Nephron (organoid): ENCODE results near the gene SYK.
A peak's percentile ranks its signal among the peaks of the same experiment; 100 is the strongest.

Experiments used
- H3K27ac Mint-ChIP-seq, 3 experiments: 2 replicates each; pipeline ENCODE4 v1.8.0; 2020; ENCODE audit warnings: mixed read lengths in 3 of 3, mild to moderate bottlenecking in 2 of 3, moderate library complexity in 1 of 3
- H3K27me3 Mint-ChIP-seq: 2 replicates; pipeline ENCODE4 v1.8.0; 2021; ENCODE audit warnings: low read depth, mild to moderate bottlenecking, moderate library complexity, mixed read lengths
- H3K36me3 Mint-ChIP-seq: 2 replicates; pipeline ENCODE4 v1.8.0; 2020; ENCODE audit warnings: low read depth, mixed read lengths
- H3K4me1 Mint-ChIP-seq: 2 replicates; pipeline ENCODE4 v1.8.0; 2020; ENCODE audit warnings: mixed read lengths
- H3K4me3 Mint-ChIP-seq, 3 experiments: 2 replicates each; pipeline ENCODE4 v1.8.0; 2020; ENCODE audit warnings: mild to moderate bottlenecking in 3 of 3, mixed read lengths in 3 of 3, moderate library complexity in 2 of 3
- H3K9me3 Mint-ChIP-seq: 2 replicates; pipeline ENCODE4 v1.8.0; 2020; ENCODE audit warnings: mixed read lengths
- TF ChIP-seq, protein P1 (sequence below), 3 experiments: fragments of 200-600 bp; sonication (generic); IDR thresholded peaks; one replicate each; pipeline ENCODE4 v1.5.0; 2021; ENCODE audit warnings: antibody characterized with exemption in 3 of 3; ENCODE audit not compliant: unreplicated experiment in 3 of 3

The SYK gene

DNA sequence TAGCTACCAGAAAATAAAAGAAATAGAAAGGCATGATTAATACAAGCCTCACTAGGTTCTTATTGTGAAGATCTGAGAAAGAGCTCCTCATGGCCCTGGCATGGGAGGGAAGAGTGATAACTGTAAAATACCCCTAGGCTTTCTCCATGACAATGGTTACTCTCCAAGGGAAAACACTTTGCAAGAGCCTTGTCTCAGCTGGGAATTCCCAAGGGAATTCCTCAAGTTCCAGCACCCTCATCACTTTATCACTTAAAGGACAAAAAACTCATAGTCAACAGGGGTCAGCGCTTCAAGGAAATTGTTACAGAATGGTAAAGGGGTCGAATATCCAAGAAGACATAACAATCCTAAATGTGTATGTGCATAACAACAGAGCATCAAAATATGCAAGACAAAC lies 21.2 kb downstream of the SYK start:
- Mint-ChIP-seq H3K36me3 (peaks cover 20% of the 10 kb centered on the region), H3K27me3 (no peaks in the 10 kb centered on the region), H3K9me3 (peaks cover 8% of the 10 kb centered on the region), H3K27ac (no peak overlapping the region), H3K4me3 (no peak overlapping the region), H3K4me1 (no peaks in the 10 kb centered on the region)
- TF ChIP-seq, protein P1, sequence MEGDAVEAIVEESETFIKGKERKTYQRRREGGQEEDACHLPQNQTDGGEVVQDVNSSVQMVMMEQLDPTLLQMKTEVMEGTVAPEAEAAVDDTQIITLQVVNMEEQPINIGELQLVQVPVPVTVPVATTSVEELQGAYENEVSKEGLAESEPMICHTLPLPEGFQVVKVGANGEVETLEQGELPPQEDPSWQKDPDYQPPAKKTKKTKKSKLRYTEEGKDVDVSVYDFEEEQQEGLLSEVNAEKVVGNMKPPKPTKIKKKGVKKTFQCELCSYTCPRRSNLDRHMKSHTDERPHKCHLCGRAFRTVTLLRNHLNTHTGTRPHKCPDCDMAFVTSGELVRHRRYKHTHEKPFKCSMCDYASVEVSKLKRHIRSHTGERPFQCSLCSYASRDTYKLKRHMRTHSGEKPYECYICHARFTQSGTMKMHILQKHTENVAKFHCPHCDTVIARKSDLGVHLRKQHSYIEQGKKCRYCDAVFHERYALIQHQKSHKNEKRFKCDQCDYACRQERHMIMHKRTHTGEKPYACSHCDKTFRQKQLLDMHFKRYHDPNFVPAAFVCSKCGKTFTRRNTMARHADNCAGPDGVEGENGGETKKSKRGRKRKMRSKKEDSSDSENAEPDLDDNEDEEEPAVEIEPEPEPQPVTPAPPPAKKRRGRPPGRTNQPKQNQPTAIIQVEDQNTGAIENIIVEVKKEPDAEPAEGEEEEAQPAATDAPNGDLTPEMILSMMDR (IDR thresholded peaks at IDR 0.05; ENCODE audit: unreplicated experiment in 3 of 3): no peak

GRCh38 chr9:90825586-90825985 lies 24.0 kb downstream of the SYK start:
- peaks cover 17% of the 10 kb centered on the region for H3K36me3 Mint-ChIP-seq
- no peak overlapping the region for H3K4me3 Mint-ChIP-seq
- H3K27ac Mint-ChIP-seq: no peak overlapping the region
- TF ChIP-seq, protein P1 (IDR thresholded peaks at IDR 0.05; ENCODE audit: unreplicated experiment in 3 of 3): no peak
- peaks cover 6% of the 10 kb centered on the region for H3K9me3 Mint-ChIP-seq
- H3K4me1 Mint-ChIP-seq: no peaks in the 10 kb centered on the region
- H3K27me3 Mint-ChIP-seq: no peaks in the 10 kb centered on the region

GRCh38 chr9:90826326-90827020 lies 24.9 kb downstream of the SYK start:
- H3K4me3 Mint-ChIP-seq: no peak overlapping the region
- H3K4me1 Mint-ChIP-seq: peaks cover 5% of the 10 kb centered on the region
- H3K36me3 Mint-ChIP-seq: peaks cover 13% of the 10 kb centered on the region
- TF ChIP-seq, protein P1 (IDR thresholded peaks at IDR 0.05; ENCODE audit: unreplicated experiment in 3 of 3): no peak
- peaks cover 6% of the 10 kb centered on the region for H3K9me3 Mint-ChIP-seq
- no peaks in the 10 kb centered on the region for H3K27me3 Mint-ChIP-seq
- no peak overlapping the region for H3K27ac Mint-ChIP-seq

DNA sequence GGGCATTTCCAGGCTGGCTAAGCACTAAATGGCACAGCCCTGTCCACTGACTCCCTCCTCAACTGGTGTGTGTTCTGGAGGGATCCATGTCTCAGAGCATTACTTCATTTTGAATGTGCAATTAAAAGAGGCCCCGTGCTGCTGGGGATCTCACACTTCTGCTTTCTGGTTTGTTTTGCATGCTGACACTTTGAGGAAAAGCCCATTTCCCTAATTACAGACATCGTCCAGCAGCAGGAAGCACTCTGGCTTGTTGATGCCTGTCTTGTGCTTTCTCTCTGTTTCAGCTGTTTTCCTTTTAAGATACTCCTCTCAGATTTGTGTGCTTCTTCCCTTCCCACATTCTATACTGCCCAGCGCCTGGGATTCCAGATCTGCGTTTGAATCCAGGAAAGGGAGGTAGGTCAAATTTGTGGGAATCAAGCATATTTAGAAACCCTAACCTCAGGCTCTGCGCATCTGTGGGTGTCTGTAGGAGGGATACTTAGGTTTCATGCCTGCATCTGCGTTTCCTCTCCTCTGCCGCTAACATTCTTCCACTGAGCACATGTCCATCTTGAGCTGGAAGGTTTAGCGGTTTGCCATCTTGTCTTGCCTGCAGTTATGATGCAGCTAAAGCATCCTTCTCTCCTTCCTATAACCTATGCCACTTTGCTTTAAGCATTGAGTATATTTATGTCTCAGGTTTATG lies 25.7 kb downstream of the SYK start:
- Mint-ChIP-seq H3K36me3 (peaks cover 10% of the 10 kb centered on the region), H3K27ac (no peak overlapping the region), H3K27me3 (no peaks in the 10 kb centered on the region), H3K4me1 (peaks cover 11% of the 10 kb centered on the region), H3K4me3 (no peak overlapping the region), H3K9me3 (peaks cover 6% of the 10 kb centered on the region)
- TF ChIP-seq, protein P1 (IDR thresholded peaks at IDR 0.05; ENCODE audit: unreplicated experiment in 3 of 3): no peak

DNA sequence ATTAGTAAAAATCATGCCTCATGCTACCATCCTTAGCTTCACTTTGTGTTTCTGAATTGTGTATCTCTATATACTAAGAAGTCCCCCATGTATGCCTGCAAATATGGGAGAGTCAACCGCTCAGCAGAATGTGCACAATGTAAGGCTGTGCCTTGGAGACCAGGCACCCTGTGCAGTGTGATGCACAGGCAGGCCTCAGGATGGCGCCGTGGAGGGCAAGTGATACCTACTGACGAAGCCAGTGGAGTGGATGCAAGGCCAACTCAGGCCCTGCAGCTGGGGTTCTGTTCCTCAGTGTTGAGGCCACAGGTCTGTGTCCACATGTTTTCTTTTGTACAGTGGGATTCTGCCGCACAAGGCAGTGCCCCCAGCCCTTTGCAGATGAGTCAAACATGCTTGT lies 28.4 kb downstream of the SYK start:
- H3K27me3 Mint-ChIP-seq: no peaks in the 10 kb centered on the region
- H3K27ac Mint-ChIP-seq: no peak overlapping the region
- H3K4me3 Mint-ChIP-seq: no peak overlapping the region
- no peaks in the 10 kb centered on the region for H3K9me3 Mint-ChIP-seq
- TF ChIP-seq, protein P1 (IDR thresholded peaks at IDR 0.05; ENCODE audit: unreplicated experiment in 3 of 3): no peak
- H3K36me3 Mint-ChIP-seq: peaks cover 3% of the 10 kb centered on the region
- H3K4me1 Mint-ChIP-seq: peaks cover 15% of the 10 kb centered on the region

GRCh38 chr9:90830977-90831376 lies 29.4 kb downstream of the SYK start:
- Mint-ChIP-seq H3K4me3 (no peak overlapping the region), H3K36me3 (peaks cover 3% of the 10 kb centered on the region), H3K9me3 (no peaks in the 10 kb centered on the region), H3K27ac (peak overlapping the region; percentile 66 to 82 (median 80)), H3K27me3 (no peaks in the 10 kb centered on the region), H3K4me1 (peaks cover 21% of the 10 kb centered on the region)
- TF ChIP-seq, protein P1 (IDR thresholded peaks at IDR 0.05; ENCODE audit: unreplicated experiment in 3 of 3): no peak
